GM12892 (cell line): ENCODE measurements around the gene TENM3.

Source experiments
- DNase-seq: peaks from one replicate; pipeline ENCODE4 v3.0.0; 2011; ENCODE audit not compliant: insufficient read length
- FAIRE-seq: peaks from 2 replicates; lab custom pipeline; 2011; peaks lifted over from hg19 to GRCh38; lab: Jason Lieb, UNC
- POLR2A ChIP-seq: IDR thresholded peaks from 2 replicates; pipeline ENCODE4 v1.6.1; 2011; ENCODE audit warnings: low read depth, low read length, control low read depth
- POLR2AphosphoS5 ChIP-seq: IDR thresholded peaks from 2 replicates; pipeline ENCODE4 v1.6.1; 2011; ENCODE audit warnings: low read depth, low read length, control low read depth
- TAF1 ChIP-seq: IDR thresholded peaks from 2 replicates; pipeline ENCODE4 v1.6.1; 2011; ENCODE audit warnings: low read depth, mild to moderate bottlenecking, control low read depth, low read length, borderline replicate concordance

Gene TENM3

DNA sequence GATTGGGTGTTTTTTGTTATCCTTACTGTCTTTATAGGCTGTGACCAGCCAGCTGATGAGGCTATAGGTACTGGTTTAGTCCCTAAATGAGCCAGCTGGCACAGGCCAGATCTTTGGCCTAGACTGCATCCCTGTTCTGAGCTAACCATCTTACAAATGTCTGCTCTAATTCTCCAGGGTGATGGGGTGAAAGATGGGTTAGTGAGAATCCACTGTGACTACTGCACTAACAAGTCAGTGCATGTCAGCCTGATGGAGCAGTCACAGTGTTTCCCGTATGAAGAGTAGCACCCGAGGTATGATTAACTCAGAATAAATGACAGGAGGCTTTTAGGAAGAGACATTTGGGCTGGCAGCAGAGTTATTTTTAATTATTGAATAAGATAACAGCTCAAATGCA lies 493.0 kb downstream of the TENM3 start:
- TF ChIP-seq TAF1: no peak
- TF ChIP-seq POLR2A: no peak
- TF ChIP-seq POLR2AphosphoS5: no peak
- no peak for DNase-seq
- FAIRE-seq: no peak

DNA sequence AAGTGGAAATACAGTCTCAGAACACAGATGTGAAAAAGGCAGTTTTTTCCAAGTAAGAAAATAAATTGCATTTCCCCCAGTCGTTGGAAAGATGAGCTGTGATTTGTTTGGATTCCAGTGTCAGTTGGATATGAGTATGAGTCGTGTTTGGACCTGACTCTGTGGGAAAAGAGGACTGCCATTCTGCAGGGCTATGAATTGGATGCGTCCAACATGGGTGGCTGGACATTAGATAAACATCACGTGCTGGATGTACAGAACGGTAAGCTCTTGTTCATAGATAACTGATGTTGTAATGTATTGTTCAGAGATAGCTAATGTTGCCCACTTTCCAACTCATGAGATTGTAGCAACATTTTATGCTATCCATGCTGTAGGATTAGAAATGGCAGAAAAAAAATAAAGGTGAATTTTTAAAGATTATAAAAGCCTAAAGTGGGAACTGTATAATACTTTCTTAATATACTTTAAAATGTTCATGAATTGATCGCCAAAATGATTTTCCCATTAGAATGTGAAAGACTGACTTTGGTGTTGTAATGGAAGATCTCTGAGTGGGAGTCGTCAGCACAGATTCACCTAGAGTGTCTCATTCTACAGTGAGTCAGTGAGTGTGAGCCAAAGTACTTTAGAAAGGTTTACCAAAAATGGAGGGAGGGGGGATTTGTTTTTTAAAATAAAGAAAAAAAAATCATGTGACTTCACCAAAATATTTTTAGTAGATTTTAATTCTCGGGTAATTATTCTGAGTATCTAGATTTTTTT lies 495.3 kb downstream of the TENM3 start:
- DNase-seq (no peak), FAIRE-seq (no peak)
- no peak for TF ChIP-seq TAF1
- no peak for TF ChIP-seq POLR2A
- TF ChIP-seq POLR2AphosphoS5: no peak

DNA sequence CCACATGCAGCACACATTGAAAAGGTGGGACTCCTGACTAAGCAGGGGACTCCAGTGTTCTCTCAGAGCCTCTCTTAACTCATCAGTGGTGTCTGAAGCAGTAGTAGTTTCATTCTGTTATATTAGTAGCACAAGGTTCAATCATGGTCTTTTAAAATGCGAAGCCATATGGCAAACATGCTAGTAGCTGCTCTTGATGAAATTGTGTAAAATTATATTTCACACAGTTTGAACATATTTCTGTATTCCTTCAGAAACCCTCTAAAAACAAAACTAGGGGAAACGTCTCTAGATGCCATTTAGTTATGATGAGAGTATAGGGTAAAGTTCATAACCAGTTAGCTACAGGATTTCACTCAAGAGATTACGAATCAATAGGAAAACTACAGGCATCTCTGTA lies 497.1 kb downstream of the TENM3 start:
- DNase-seq (no peak), FAIRE-seq (no peak)
- no peak for TF ChIP-seq POLR2AphosphoS5
- TF ChIP-seq POLR2A: no peak
- no peak for TF ChIP-seq TAF1

DNA sequence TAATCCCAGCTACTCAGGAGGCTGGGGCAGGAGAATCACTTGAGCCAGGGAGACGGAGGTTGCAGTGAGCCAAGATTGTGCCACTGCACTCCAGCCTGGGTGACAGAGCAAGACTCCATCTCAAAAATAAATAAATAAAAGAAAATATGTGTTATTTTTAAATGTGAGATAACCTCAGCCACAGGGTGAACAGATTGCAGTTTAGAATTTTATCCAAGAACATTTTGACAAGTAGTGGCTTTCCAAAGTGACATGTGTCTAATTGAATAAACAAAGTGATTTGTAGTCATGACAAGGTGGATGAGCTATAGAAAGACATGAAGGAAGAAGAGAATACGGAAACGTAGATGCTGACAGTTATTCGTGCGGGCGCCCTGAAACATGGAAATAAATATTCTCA lies 497.9 kb downstream of the TENM3 start:
- no peak for FAIRE-seq
- DNase-seq: no peak

DNA sequence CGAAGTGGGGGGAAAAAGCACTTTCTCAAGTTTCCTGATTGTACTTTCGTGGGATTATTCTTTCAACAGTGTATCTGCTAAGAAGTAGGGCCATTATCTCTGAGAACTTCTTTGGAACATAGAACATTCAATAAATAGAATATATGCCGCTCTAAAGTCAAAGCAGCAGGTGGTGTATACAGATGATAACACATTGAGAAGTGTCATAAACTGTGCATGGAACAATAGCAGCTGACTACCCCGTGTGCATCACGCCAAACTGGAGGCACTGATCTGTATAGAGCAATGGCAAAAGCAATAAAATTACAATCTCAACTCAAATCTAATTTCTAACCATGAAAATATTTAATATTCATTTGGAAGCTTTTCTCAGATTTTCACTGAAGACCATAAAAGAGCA lies 498.7 kb downstream of the TENM3 start:
- no peak for TF ChIP-seq POLR2A
- no peak for TF ChIP-seq TAF1
- DNase-seq: no peak
- FAIRE-seq: no peak

More for the DNA sequence above, 497.9 kb downstream of the TENM3 start:
- no peak for TF ChIP-seq POLR2AphosphoS5
- no peak for TF ChIP-seq TAF1
- TF ChIP-seq POLR2A: no peak

DNA sequence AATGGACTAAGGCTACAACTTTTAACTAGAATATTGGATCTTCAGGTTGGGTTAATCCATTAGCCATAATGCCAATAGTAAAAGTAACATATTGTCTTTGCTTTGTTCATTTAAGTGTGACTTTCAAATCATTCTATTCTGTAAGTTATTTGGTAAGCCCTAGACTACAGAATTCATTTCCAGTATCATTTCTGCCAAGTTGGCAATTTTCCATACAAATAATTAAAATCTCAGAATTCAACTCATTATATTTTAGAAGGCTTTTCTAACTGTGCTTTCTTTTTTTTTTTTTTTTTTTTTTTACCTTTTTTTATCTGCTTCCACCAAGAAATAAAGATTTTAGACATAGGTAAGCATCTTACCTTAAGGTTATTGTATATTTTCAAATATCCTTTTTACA lies 500.6 kb downstream of the TENM3 start:
- TF ChIP-seq POLR2A: no peak
- no peak for TF ChIP-seq TAF1
- no peak for TF ChIP-seq POLR2AphosphoS5
- FAIRE-seq (no peak), DNase-seq (no peak)

DNA sequence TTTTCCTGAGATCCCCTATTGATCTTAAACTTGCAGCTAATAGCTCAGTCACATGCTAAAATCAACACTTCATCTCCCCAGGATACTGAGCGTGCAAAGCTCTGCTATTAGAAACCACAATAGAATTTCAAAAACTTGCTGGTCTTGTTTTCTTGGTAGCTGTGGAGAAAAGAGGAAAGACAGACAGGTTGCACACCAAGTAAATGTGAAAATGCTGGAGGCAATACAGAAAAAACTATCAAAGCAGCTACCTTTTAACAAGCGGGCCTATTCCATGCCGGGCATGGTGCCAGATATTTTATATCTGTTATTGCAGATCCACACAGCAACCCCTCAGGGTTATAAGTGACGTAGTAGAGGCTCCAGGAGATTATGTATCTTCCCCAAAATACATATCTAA lies 502.0 kb downstream of the TENM3 start:
- TF ChIP-seq POLR2A (no peak), POLR2AphosphoS5 (no peak), TAF1 (no peak)
- FAIRE-seq: no peak
- no peak for DNase-seq

DNA sequence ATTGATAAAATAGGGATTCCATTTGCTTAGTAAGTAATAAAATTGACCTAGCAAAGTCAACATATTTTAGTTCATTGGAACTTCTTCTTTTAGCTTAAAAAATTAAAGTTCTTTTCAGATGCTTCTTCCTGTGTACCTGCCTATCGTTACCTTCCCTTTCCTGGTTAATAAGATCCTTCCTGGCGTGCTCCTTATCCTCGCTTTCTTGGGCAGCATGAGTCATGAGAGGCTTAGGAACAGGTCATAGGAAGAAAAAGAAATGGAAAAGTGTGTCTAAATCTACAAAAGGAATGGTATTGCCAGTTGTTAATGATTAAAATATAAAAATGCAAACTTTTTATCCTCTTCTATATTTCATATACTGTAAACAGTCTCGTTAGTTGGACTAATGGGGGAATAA lies 503.7 kb downstream of the TENM3 start:
- DNase-seq: no peak
- FAIRE-seq: no peak
- TF ChIP-seq POLR2A (no peak), TAF1 (no peak), POLR2AphosphoS5 (no peak)

DNA sequence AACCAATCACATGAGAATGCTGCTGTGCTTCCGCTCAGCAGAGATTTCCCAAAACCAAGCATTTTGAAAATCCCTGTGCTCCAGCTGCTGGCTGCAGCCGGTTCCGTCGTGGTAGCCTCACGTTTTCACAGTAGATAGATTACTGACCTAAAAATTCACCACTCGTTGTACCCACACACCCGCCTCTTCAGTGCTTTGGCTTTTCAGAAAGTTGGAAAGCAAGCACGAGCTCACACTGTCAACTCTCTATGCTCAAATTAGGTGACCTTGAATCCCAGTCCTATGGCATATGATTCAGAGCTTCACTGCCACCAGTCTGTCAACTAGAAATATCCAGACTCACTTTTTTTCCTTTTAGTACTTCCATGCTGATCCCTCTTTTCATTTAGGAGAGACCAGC lies 505.1 kb downstream of the TENM3 start:
- TF ChIP-seq POLR2AphosphoS5 (no peak), TAF1 (no peak), POLR2A (no peak)

DNA sequence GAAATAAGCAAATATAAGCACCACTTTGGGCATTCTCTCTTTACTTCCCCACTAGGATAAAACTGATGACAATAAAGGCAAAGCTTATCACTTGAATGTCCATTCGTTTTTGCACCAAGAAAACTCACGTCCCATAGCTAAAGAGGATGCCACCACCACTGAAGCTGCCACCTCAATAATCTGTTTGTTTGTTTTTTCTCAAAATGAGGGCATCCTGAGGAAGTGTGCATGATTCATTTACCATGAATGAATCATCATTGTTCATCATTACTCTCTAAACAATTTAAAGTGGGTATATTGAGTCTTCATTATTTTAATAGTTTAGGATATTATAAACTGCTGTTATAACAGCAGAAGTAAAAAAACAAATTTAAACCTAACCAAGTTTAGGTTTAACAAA lies 505.7 kb downstream of the TENM3 start:
- FAIRE-seq (no peak), DNase-seq (no peak)
- TF ChIP-seq TAF1: no peak
- no peak for TF ChIP-seq POLR2A
- no peak for TF ChIP-seq POLR2AphosphoS5

More for the DNA sequence above, 505.1 kb downstream of the TENM3 start:
- FAIRE-seq (no peak), DNase-seq (no peak)

DNA sequence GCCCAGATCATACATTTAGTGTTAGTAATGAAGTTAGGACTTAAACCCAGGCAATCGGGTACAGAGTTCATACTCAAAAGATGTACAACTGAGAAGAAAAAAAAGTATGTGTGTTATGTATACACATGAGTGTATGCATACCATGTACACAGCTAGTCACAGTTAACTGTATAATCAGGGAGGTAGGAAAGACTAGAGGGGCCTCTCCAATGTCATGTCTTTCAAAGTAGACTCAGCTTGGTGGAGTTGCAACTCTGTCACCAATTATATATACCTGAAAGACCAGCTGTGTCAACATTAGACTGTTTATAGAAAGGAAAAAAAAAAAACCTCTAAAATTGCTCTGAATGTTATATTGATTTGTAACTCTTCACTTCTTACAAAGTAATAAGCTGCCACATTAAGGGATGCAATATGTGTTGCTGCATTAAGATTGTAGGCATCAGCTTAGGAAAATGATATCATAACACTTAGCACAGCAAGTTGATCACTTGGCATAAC lies 506.5 kb downstream of the TENM3 start:
- DNase-seq (no peak), FAIRE-seq (no peak)
- TF ChIP-seq POLR2A: no peak
- no peak for TF ChIP-seq POLR2AphosphoS5
- no peak for TF ChIP-seq TAF1

DNA sequence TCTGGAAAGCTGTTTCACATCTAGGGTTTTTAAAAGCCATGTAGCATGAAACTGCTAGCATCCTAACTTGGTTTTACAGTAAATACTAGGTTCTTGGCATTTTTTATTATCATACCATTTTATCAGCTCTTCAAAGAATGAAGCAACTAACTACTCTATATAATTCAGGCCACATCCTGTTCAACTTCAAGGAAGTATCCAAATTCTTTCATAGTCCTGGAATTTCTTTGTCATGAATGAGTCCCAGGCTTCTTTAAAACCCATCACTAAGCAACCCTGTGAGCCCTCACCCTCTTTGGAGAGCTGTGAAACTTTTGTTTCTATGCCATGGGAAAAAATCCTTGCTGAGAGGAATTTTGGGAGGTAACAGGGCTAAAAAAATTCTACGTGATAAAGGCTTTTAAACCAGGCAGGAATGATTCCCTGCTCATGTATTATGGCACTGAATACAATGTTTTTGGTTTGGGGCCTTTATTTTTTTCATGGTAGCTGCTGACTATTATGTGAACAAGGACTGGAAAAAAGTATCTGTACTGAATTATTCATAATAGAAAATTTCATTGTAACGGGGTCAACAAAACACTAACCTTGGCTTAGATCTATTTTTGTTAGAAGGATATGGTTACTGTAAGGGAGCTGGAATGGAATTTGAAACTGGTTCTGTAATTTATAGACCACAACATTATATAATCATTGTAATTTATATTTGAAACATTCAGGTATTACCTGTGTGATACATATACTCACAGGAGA lies 509.1 kb downstream of the TENM3 start:
- FAIRE-seq (no peak), DNase-seq (no peak)
- TF ChIP-seq POLR2AphosphoS5: no peak
- no peak for TF ChIP-seq POLR2A
- TF ChIP-seq TAF1: no peak
